SK-N-SH treated with all-trans-retinoic acid at 6 μM for 48 hours (cell line): ENCODE results near the gene SH3PXD2B.

Experiments
- ATAC-seq: fragments of 200-7000 bp; cut with Tn5 transposase; 3 replicates; pipeline ENCODE4 v1.9.1; 2020; ENCODE audit warnings: mild to moderate bottlenecking, moderate library complexity
- ARNTL ChIP-seq: fragments of 450-650 bp; formaldehyde crosslinking; IDR thresholded peaks from 2 replicates; pipeline ENCODE4 v1.5.0; 2020; ENCODE audit warnings: low read depth, mild to moderate bottlenecking, moderate library complexity, borderline replicate concordance
- BACH2 ChIP-seq: fragments of 250-450 bp; sonication (Bioruptor Pico); IDR thresholded peaks from 2 replicates; pipeline ENCODE4 v1.9.0; 2021; ENCODE audit warnings: mild to moderate bottlenecking, borderline replicate concordance
- CSDC2 ChIP-seq: fragments of 250-450 bp; sonication (Bioruptor Pico); IDR thresholded peaks from 2 replicates; pipeline ENCODE4 v1.5.0; 2020; ENCODE audit warnings: mild to moderate bottlenecking, moderate library complexity
- ESRRG ChIP-seq: fragments of 250-450 bp; sonication (Bioruptor Pico); IDR thresholded peaks from 2 replicates; pipeline ENCODE4 v1.6.1; 2021; ENCODE audit warnings: mild to moderate bottlenecking
- ISL1 ChIP-seq: fragments of 250-450 bp; sonication (Bioruptor Pico); IDR thresholded peaks from 2 replicates; pipeline ENCODE4 v2.1.2; 2022; ENCODE audit warnings: mild to moderate bottlenecking, moderate library complexity
- OSR1 ChIP-seq: fragments of 250-450 bp; sonication (Bioruptor Pico); IDR thresholded peaks from 2 replicates; pipeline ENCODE4 v1.8.0; 2022; ENCODE audit warnings: moderate library complexity, mild to moderate bottlenecking, inconsistent platforms
- PATZ1 ChIP-seq: fragments of 250-450 bp; sonication (Bioruptor Pico); IDR thresholded peaks from 2 replicates; pipeline ENCODE4 v1.8.0; 2020; ENCODE audit warnings: mild to moderate bottlenecking, moderate library complexity, borderline replicate concordance
- PPARA ChIP-seq: fragments of 250-450 bp; sonication (Bioruptor Pico); IDR thresholded peaks from 2 replicates; pipeline ENCODE4 v1.5.0; 2020; ENCODE audit warnings: mild to moderate bottlenecking, borderline replicate concordance
- RARB ChIP-seq: fragments of 250-450 bp; sonication (Bioruptor Pico); IDR thresholded peaks from 2 replicates; pipeline ENCODE4 v1.8.0; 2021; ENCODE audit warnings: mild to moderate bottlenecking, moderate library complexity
- TCF4 ChIP-seq: fragments of 250-450 bp; sonication (Bioruptor Pico); IDR thresholded peaks from 2 replicates; pipeline ENCODE4 v1.8.0; 2021; ENCODE audit warnings: mild to moderate bottlenecking, moderate library complexity, borderline replicate concordance
- TOX ChIP-seq: fragments of 250-450 bp; sonication (Bioruptor Pico); IDR thresholded peaks from 2 replicates; pipeline ENCODE4 v1.8.0; 2021; ENCODE audit warnings: mild to moderate bottlenecking, moderate library complexity, borderline replicate concordance
- TSHZ2 ChIP-seq: fragments of 250-450 bp; sonication (Bioruptor Pico); IDR thresholded peaks from 2 replicates; pipeline ENCODE4 v1.5.0; 2020; ENCODE audit warnings: mild to moderate bottlenecking, moderate library complexity
- ZC3H10 ChIP-seq: fragments of 250-450 bp; sonication (Bioruptor Pico); IDR thresholded peaks from 2 replicates; pipeline ENCODE4 v1.5.1; 2021; ENCODE audit warnings: mild to moderate bottlenecking, moderate library complexity
- ZFP3 ChIP-seq: fragments of 250-450 bp; sonication (Bioruptor Pico); IDR thresholded peaks from 2 replicates; pipeline ENCODE4 v1.5.0; 2020; ENCODE audit warnings: mild to moderate bottlenecking, moderate library complexity
- ZFP30 ChIP-seq: fragments of 450-650 bp; formaldehyde crosslinking; IDR thresholded peaks from 2 replicates; pipeline ENCODE4 v1.5.0; 2022; ENCODE audit warnings: mild to moderate bottlenecking, moderate library complexity
- ZNF565 ChIP-seq: fragments of 450-650 bp; formaldehyde crosslinking; conservative IDR thresholded peaks from 2 replicates; pipeline ENCODE4 v1.5.0; 2020; ENCODE audit warnings: low read depth, mild to moderate bottlenecking, moderate library complexity
- ZNF70 ChIP-seq: fragments of 450-650 bp; formaldehyde crosslinking; IDR thresholded peaks from 2 replicates; pipeline ENCODE4 v1.5.0; 2020; ENCODE audit warnings: mild to moderate bottlenecking, moderate library complexity
- TF ChIP-seq, protein P1 (sequence below): fragments of 250-450 bp; sonication (Bioruptor Pico); IDR thresholded peaks from 2 replicates; pipeline ENCODE4 v1.8.0; 2021; ENCODE audit warnings: low read depth, mild to moderate bottlenecking, moderate library complexity, borderline replicate concordance

SH3PXD2B gene

GRCh38 chr5:172358345-172358744 lies 96.0 kb downstream of the SH3PXD2B start:
- ATAC-seq = no peak
- TF ChIP-seq ZFP3 = no peak
- no peak for TF ChIP-seq TSHZ2
- TF ChIP-seq, protein P1, sequence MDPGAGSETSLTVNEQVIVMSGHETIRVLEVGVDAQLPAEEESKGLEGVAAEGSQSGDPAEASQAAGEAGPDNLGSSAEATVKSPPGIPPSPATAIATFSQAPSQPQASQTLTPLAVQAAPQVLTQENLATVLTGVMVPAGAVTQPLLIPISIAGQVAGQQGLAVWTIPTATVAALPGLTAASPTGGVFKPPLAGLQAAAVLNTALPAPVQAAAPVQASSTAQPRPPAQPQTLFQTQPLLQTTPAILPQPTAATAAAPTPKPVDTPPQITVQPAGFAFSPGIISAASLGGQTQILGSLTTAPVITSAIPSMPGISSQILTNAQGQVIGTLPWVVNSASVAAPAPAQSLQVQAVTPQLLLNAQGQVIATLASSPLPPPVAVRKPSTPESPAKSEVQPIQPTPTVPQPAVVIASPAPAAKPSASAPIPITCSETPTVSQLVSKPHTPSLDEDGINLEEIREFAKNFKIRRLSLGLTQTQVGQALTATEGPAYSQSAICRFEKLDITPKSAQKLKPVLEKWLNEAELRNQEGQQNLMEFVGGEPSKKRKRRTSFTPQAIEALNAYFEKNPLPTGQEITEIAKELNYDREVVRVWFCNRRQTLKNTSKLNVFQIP (CRISPR knock-in tag) = no peak
- no peak for TF ChIP-seq ARNTL (CRISPR knock-in tag)
- no peak for TF ChIP-seq TCF4 (CRISPR knock-in tag)
- no peak for TF ChIP-seq RARB (CRISPR knock-in tag)
- TF ChIP-seq ZNF565 (CRISPR knock-in tag) = no peak
- TF ChIP-seq TOX (CRISPR knock-in tag) = no peak
- no peak for TF ChIP-seq OSR1
- no peak for TF ChIP-seq ZC3H10

DNA sequence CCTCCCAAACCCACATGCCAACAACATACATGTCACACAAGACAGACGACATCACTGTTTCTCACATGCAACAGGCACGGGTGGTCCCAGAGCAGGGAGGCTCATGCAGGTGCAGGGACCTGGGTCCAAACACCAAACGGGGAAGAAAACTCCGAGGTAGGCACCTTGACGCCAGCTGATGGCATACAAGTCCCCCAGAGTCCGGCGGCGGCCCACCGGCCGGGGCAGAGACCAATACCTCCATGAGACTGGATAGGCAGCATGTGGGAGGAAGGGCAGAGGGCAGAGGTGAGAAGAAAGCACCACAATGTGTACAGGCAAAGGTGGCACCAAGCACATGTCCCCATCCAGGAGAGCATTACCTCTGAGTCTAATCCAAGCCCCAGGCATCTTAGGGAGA lies 97.8 kb downstream of the SH3PXD2B start:
- ATAC-seq = no peak
- TF ChIP-seq ZFP3 = no peak
- no peak for TF ChIP-seq OSR1
- no peak for TF ChIP-seq ZNF70 (CRISPR knock-in tag)
- no peak for TF ChIP-seq TCF4 (CRISPR knock-in tag)
- TF ChIP-seq, protein P1 (CRISPR knock-in tag) = no peak
- no peak for TF ChIP-seq BACH2 (CRISPR knock-in tag)
- TF ChIP-seq PATZ1 = no peak
- no peak for TF ChIP-seq CSDC2 (CRISPR knock-in tag)
- TF ChIP-seq ARNTL (CRISPR knock-in tag) = no peak
- TF ChIP-seq PPARA (CRISPR knock-in tag) = no peak
- TF ChIP-seq ZFP30 (CRISPR knock-in tag) = no peak

DNA sequence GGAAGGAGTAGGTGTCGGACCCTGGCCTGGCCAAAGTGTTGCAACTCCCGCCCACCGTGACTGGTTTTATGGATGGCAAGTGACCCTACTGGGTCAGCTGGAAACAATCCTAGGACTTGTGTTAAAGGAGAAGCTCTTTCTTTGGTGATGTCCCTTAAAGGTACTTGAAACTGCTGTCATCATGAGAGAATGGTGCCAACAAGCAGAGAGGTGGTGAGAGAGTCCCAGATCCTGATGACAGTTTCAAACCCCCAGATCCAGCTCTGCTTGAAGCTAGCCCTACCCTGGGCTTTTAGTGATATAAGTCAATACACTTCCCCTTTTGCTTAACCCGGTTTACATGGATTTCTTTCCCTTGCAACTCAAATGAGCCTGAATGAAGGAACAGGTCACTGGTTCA lies 98.3 kb downstream of the SH3PXD2B start:
- ATAC-seq = no peak

More for the DNA sequence above, 98.3 kb downstream of the SH3PXD2B start:
- TF ChIP-seq ISL1 (CRISPR knock-in tag) (no peak), CSDC2 (CRISPR knock-in tag) (no peak), ESRRG (CRISPR knock-in tag) (no peak), TCF4 (CRISPR knock-in tag) (no peak), BACH2 (CRISPR knock-in tag) (no peak), TSHZ2 (no peak), TOX (CRISPR knock-in tag) (no peak), ZC3H10 (no peak)
